Measurements from ENCODE around the gene DNAH12.
"Not testable (repeated sequence)": the region's sequence is repeated elsewhere in the genome, so short reads cannot be mapped to it uniquely, and the experiment has no call there.

The DNAH12 gene

GRCh38 chr3:57335283-57335938 is 208.7 kb downstream of the DNAH12 start:
- DNase-seq (ENCODE audit: low read depth) = no peak
- TF ChIP-seq CTCF (conservative IDR thresholded peaks at IDR 0.05; ENCODE audit: low read depth, low read length) = no peak
- H3K4me3 ChIP-seq (ENCODE audit: low read length) = no peak overlapping the region

- no peak for TF ChIP-seq CTCF (conservative IDR thresholded peaks at IDR 0.05; ENCODE audit: low read depth, low read length)
- no peak for DNase-seq (ENCODE audit: low read depth)
- no peak overlapping the region for H3K4me3 ChIP-seq (ENCODE audit: low read length)
Measured at GRCh38 chr3:57331078-57331610, 213.0 kb downstream of the DNAH12 start.

GRCh38 chr3:57326498-57326897 is 217.6 kb downstream of the DNAH12 start:
- H3K4me3 ChIP-seq (ENCODE audit: low read length); DNase-seq (ENCODE audit: low read depth): not testable (repeated sequence)

- TF ChIP-seq CTCF (conservative IDR thresholded peaks at IDR 0.05; ENCODE audit: low read depth, low read length) = no peak
- no peak for DNase-seq (ENCODE audit: low read depth)
- no peak overlapping the region for H3K4me3 ChIP-seq (ENCODE audit: low read length)
Measured at GRCh38 chr3:57314204-57314603, 229.9 kb downstream of the DNAH12 start.

GRCh38 chr3:57309769-57310360 is 234.3 kb downstream of the DNAH12 start:
- H3K4me3 ChIP-seq (ENCODE audit: low read length) = no peak overlapping the region
- no peak for TF ChIP-seq CTCF (conservative IDR thresholded peaks at IDR 0.05; ENCODE audit: low read depth, low read length)
- no peak for DNase-seq (ENCODE audit: low read depth)

GRCh38 chr3:57303520-57303919 is 240.6 kb downstream of the DNAH12 start:
- DNase-seq (ENCODE audit: low read depth) = not testable (repeated sequence)

GRCh38 chr3:57298041-57298440 is 246.1 kb downstream of the DNAH12 start:
- peak; percentile 13 for TF ChIP-seq CTCF (conservative IDR thresholded peaks at IDR 0.05; ENCODE audit: low read depth, low read length)
- no peak overlapping the region for H3K4me3 ChIP-seq (ENCODE audit: low read length)
- DNase-seq (ENCODE audit: low read depth) = no peak

More at GRCh38 chr3:57303520-57303919, 240.6 kb downstream of the DNAH12 start:
- H3K4me3 ChIP-seq (ENCODE audit: low read length) = not testable (repeated sequence)

GRCh38 chr3:57292897-57293526 is 251.1 kb downstream of the DNAH12 start:
- no peak overlapping the region for H3K4me3 ChIP-seq (ENCODE audit: low read length)
- DNase-seq (ENCODE audit: low read depth) = no peak
- no peak for TF ChIP-seq CTCF (conservative IDR thresholded peaks at IDR 0.05; ENCODE audit: low read depth, low read length)
